Measurements from ENCODE around the gene STC2. TPM values are rescaled to one million over a fixed set of nuclear protein-coding genes. Genes with fewer than 3 reads are reported as not detected.
"Not testable (repeated sequence)": the region's sequence is repeated elsewhere in the genome, so short reads cannot be mapped to it uniquely, and the experiment has no call there.

The STC2 gene, protein sequence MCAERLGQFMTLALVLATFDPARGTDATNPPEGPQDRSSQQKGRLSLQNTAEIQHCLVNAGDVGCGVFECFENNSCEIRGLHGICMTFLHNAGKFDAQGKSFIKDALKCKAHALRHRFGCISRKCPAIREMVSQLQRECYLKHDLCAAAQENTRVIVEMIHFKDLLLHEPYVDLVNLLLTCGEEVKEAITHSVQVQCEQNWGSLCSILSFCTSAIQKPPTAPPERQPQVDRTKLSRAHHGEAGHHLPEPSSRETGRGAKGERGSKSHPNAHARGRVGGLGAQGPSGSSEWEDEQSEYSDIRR
- 114 TPM in 2 replicates for total RNA-seq (2014; rRNA removed; shearing (Covaris generic))

DNA sequence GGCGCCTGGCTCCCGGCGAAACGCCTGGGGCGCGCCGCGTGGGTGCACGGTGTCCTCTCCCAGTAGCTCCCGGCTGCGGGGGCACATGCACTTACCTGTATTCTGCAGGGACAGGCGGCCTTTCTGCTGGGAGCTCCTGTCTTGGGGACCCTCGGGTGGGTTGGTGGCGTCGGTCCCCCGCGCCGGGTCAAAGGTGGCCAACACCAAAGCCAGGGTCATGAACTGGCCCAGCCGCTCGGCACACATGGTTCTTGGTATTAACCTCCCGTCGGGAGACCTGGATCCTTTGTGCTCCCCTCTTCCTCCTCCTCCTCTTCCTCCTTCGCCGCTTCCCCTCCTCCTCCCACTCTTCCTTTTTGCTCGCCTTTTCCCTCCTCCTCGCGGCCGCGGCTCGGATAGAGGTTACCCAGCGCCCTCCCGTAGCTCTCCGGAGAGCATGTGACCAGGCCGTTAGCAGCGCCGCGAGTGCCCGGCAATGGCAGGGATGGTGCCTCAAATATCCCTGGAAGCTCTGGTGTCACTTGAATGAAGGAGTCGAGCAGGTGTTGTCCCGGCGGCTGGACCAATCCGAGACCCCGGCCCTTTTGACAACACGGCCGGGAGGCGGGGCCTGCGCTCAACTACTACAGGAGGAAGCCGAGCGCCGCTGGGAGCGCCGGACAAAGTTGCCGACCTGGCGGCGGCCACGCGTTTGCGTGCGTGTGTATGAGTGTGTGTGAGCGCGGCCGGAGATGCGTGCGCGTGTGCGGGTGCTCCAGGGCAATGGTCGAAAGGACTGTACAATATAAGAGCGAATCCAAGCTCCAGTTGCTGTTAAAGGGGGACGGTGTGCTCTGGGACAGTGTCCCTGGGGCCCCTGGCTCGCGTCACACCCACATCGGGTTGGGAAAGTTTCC lies at the start of gene STC2:
Gene STC2, minus strand, starts transcription at position 467 of the 896 bp plus-strand sequence. Its CDS starts 221 bp downstream, at position 246.
- H3K4me1 ChIP-seq: 0 out of 2 replicates have a peak, but pooled peaks cover 7% of the 10 kb centered on the region
- peak within 1 kb of the TSS; percentile 78 for H3K27ac ChIP-seq
- peaks cover 45% of the 10 kb centered on the region for H3K36me3 ChIP-seq
- H3K27me3 ChIP-seq: no peaks in the 10 kb centered on the region
- H3K4me3 ChIP-seq: peak within 1 kb of the TSS; percentile 86
- peak; percentile 99 for DNase-seq
- no peaks in the 10 kb centered on the region for H3K9me3 ChIP-seq (replicated peaks)

DNA sequence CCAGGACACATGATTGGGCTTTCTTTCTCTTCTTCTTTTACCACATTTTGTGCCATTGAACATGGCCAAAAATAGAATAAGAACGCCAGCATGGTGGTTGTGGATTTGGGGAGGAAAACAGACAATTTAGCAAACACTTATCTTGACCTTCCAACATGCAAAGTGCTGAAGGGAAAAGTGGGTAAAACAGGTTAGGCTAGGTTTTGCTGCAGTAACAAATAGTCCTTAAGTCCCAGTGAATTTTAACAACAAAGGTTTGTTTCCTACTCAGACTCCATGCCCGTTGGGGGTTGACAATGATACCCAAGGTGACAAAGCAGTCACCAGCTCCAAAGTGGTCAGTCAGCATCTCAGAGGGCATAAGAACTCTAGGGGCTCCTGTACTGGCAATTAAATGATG lies 43.2 kb upstream of the STC2 start:
- no peak for DNase-seq

DNA sequence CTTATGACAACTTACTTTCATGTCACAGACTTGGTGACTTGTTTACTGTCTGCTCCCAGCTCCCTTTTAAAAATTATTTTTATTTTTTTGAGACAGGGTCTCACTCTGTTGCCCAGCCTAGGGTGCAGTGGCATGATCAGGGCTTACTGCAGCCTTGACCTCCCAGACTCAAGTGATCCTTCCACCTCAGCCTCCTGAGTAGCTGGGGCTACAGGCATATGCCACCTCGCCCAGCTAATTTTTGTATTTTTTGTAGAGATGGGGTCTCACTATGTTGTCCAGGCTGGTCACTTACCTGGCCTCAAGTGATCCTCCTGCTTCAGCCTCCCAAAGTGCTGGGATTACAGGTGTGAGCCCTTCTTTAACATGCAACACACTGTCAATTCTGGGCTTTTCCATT lies 35.2 kb upstream of the STC2 start:
- H3K9me3 ChIP-seq (replicated peaks); DNase-seq; H3K27ac ChIP-seq; H3K36me3 ChIP-seq; H3K27me3 ChIP-seq; H3K4me3 ChIP-seq; H3K4me1 ChIP-seq: not testable (repeated sequence)

More for the DNA sequence above, 43.2 kb upstream of the STC2 start:
- H3K4me1 ChIP-seq: no peaks in the 10 kb centered on the region; the same call in 1 of the 2 replicates
- no peaks in the 10 kb centered on the region for H3K27me3 ChIP-seq
- H3K36me3 ChIP-seq: no peaks in the 10 kb centered on the region
- H3K9me3 ChIP-seq (replicated peaks): peaks cover 9% of the 10 kb centered on the region
- H3K27ac ChIP-seq: no peak overlapping the region
- no peak overlapping the region for H3K4me3 ChIP-seq

DNA sequence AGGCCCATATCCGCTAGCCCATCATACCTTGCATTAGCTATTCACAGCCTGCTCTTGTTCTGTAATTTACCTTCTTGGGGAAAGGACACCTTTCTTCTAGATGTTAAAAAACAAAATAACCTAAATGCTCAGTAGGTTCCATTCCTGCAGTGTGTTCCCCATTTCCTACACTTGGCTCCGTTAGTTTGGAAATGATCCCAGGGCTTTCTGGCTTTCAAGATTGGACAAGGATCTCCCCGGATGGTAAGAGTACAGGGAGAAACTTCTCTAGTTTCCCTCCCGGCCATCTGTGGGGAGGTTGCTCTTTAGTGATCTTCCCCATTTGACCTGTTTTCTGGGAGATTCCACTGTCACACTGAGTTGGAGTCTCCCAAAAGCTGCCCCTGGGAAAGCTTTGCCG lies 27.3 kb upstream of the STC2 start:
- Histone ChIP-seq H3K4me3 (no peak overlapping the region), H3K27me3 (peaks cover 8% of the 10 kb centered on the region; the same call in 1 of the 2 replicates), H3K4me1 (no peaks in the 10 kb centered on the region), H3K36me3 (no peaks in the 10 kb centered on the region), H3K27ac (no peak overlapping the region), H3K9me3 (replicated peaks) (peaks cover 7% of the 10 kb centered on the region; the same call in 1 of the 2 replicates)
- no peak for DNase-seq

DNA sequence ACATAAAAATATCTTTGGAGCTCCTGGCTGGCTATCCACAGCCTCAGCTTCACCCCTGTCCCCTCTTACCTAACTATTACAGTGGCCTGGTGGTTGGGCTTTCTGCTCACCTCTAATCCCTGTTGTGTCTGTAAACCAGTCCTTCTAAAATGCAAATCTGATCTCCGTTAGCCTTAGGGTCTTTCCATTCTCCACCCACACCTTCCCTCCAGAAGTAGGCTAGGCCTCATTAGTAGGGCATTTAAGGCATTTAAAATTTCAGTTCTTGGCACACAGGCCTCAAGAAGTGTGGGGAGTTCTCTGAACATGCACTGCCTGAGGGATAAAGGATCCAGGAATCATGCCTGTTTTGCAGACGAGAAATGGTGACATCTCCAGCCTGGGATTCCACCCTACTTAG lies 26.4 kb upstream of the STC2 start:
- Histone ChIP-seq H3K27ac (no peak overlapping the region), H3K4me3 (no peak overlapping the region), H3K27me3 (peaks cover 8% of the 10 kb centered on the region; the same call in 1 of the 2 replicates), H3K4me1 (no peaks in the 10 kb centered on the region), H3K9me3 (replicated peaks) (peaks cover 7% of the 10 kb centered on the region; the same call in 1 of the 2 replicates), H3K36me3 (no peaks in the 10 kb centered on the region)
- DNase-seq: no peak

DNA sequence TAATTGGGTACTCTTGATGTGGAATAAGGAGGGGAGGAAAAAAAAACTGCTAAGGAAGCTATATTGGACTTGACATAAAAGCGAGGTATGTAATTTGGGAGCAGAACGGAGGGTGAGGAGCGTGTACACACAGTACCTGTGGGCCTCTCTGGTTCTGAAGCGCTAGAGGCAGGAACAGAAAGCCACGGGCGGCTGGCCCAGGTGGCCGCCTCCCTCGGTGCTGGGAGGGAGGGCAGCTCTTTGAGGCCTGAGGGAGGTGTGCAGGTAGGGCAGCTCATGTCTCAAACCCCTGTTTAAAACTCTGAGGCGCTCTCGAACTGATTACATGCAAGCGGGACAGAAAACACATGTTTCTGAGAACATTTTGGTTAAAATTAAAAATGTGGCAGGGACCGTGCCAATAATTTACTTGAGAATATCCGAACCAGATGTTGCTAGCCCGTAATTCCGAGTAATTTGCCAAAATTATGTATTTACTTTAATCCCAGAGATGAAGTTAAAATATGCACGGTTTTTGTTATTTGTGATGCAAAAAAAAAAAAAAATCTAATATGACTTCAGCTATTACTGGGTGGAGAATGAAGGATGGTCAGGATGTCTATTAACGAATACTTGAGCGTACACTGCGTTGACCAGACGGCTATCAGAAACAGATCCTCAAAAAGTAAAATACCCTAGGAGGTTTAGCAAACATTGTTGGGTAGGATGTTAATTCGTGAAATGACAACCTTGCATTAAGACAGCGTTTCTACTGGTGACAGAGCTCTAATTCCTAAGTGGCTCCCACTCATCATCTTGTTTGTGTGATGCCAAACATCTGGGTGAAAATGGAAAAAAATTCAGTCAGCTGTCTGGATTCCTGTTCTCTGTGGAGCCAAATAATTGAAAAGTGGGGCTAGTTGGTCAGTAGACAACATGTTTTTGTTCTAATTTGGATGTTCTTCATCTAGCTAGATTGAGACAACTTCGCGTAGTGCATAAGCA lies 24.4 kb upstream of the STC2 start:
- no peak for DNase-seq
- H3K27me3 ChIP-seq: peaks cover 5% of the 10 kb centered on the region; the same call in 1 of the 2 replicates
- no peak overlapping the region for H3K27ac ChIP-seq

DNA sequence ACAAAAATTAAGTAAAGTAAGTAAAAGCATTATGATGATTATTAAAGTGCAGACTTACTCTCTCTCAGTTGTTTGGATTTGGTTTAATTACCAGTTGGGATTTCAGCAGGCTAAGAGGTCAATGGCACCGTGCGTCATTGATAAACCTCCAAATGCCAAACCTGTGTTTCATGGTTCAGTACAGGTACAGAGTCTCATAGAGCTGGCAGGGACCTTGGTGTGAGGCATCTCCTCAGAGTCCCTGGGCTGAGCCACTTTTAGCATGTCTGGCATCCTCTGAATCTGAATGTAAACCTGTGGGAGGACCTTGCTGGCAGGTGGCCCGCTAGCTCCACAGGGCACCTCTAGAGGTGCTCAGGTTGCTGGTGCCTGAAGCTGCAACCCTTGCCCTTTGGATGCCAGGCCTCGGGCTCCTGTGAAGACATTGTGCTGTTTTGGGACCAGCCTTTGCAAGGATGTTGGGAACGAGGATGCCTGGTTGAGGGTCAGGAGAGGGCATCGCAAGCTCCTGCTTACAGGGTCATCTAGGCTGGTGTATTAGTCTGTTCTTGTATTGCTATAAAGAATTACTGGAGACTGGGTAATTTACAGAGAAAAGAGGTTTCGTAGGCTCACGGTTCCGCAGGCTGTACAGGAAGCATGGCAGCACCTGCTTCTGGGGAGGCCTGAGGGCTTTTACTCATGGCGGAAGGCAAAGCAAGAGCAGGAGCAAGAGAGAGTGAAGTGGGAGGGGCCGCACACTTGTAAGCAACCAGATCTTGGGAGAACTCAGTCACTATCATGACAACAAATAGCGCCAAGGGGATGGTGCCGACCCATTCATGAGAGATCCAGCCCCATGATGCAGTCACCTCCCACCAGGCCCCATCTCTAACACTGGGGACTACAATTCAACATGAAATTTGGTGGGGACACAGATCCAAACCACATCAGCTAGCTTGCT lies 14.9 kb upstream of the STC2 start:
- no peak overlapping the region for H3K4me3 ChIP-seq
- H3K9me3 ChIP-seq (replicated peaks): no peaks in the 10 kb centered on the region
- no peaks in the 10 kb centered on the region for H3K27me3 ChIP-seq
- H3K4me1 ChIP-seq: 0 out of 2 replicates have a peak, but pooled peaks cover 11% of the 10 kb centered on the region
- no peak overlapping the region for H3K27ac ChIP-seq
- DNase-seq: no peak
- no peaks in the 10 kb centered on the region for H3K36me3 ChIP-seq

More for the DNA sequence above, 24.4 kb upstream of the STC2 start:
- Histone ChIP-seq H3K36me3 (no peaks in the 10 kb centered on the region), H3K4me1 (no peaks in the 10 kb centered on the region), H3K4me3 (no peak overlapping the region), H3K9me3 (replicated peaks) (peaks cover 11% of the 10 kb centered on the region)

DNA sequence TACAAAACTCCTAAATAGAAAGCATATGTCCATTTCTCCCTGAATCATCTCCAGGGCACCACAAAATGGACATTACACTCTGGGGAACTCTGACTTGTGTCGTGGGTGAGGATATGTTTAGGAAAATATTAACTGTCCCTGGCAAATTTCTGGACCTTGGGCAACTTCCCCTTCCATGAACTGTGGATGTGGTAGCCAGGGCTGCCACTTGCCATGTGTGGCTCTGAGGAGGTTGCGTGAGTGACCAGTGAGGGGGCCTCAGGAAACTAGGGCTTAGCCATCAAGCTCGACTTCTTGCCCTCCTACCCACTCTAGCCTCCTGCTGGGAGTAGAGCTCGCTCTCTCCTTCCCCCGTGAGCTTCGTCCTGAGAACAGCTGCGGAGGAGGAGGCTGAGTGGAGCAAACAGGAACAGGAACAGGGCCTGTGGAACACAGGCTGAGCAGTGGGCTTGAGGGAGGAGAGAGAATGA lies 13.8 kb upstream of the STC2 start:
- no peaks in the 10 kb centered on the region for H3K27me3 ChIP-seq
- H3K4me1 ChIP-seq: 0 out of 2 replicates have a peak, but pooled peaks cover 11% of the 10 kb centered on the region
- no peaks in the 10 kb centered on the region for H3K36me3 ChIP-seq
- DNase-seq: peak; percentile 53 to 73
- H3K27ac ChIP-seq: no peak overlapping the region
- no peak overlapping the region for H3K4me3 ChIP-seq
- H3K9me3 ChIP-seq (replicated peaks): no peaks in the 10 kb centered on the region

DNA sequence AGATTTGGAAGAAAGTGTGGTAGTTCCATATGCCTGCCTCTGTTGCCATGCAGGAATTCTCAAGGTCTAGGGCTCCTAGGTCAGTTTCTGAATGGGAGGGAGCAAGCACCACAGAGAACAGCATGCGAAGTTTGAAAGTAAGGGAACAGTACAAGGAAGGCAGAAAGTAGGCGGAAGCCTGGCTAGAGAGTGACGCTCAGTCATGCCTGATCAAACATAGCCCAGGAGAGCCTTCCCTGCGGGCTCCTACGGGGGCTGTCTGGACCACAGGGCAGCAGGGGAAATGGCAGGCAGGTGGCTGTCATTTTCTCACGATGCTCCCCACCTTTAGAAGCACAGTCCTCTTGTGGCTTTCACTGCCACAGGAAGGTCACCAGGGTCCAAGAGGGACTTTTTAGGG lies 12.8 kb upstream of the STC2 start:
- H3K27ac ChIP-seq: no peak overlapping the region

DNA sequence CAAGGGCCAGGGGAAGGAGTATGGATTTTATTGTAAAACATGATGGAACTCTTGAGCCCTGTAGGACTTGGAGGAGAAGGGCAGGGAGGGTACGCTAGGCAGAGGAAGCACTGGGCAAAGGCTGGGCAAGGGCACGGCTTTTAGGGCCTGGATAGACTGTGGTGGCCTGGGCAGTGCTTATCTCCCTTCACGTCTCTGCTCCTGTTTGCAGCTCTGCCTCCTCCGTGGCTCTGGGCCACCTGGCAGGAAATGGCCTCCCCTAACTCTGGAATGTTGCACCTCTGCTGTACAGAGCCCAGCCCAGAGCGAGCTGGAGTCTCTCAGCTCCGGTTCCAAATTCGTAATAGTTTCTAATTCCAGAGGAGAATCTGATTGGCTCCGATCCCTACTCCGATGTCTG lies 12.2 kb upstream of the STC2 start:
- H3K9me3 ChIP-seq (replicated peaks): no peaks in the 10 kb centered on the region
- H3K27me3 ChIP-seq: no peaks in the 10 kb centered on the region
- H3K27ac ChIP-seq: no peak overlapping the region
- DNase-seq: no peak
- H3K36me3 ChIP-seq: no peaks in the 10 kb centered on the region
- H3K4me1 ChIP-seq: 0 out of 2 replicates have a peak, but pooled peaks cover 11% of the 10 kb centered on the region
- no peak overlapping the region for H3K4me3 ChIP-seq

More for the DNA sequence above, 12.8 kb upstream of the STC2 start:
- H3K9me3 ChIP-seq (replicated peaks): no peaks in the 10 kb centered on the region
- H3K4me1 ChIP-seq: 0 out of 2 replicates have a peak, but pooled peaks cover 11% of the 10 kb centered on the region
- H3K36me3 ChIP-seq: no peaks in the 10 kb centered on the region
- no peak overlapping the region for H3K4me3 ChIP-seq
- no peak for DNase-seq
- H3K27me3 ChIP-seq: no peaks in the 10 kb centered on the region

DNA sequence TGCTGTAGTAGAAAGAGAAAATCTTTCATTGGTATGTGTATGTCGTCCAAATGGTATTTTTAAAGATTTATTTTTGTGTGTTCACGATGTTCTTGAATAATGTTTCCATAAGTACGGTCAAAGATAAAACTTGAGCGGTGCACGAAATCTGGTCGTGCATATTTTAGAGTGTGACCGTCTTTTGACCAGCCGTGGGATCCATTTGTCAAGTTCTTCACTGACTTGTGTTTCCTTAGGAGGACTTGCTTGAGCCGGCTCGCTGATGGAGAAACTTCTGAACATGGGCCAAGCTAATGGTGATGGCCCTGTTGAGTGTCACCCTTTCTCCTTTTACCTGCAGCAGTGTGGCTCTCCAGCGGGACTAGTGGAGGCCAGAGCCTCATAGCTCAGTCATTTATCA lies 11.1 kb upstream of the STC2 start:
- H3K36me3 ChIP-seq: no peaks in the 10 kb centered on the region
- no peak overlapping the region for H3K27ac ChIP-seq
- H3K9me3 ChIP-seq (replicated peaks): no peaks in the 10 kb centered on the region
- no peak for DNase-seq
- no peaks in the 10 kb centered on the region for H3K27me3 ChIP-seq
- peaks cover 19% of the 10 kb centered on the region; the same call in 1 of the 2 replicates for H3K4me1 ChIP-seq
- H3K4me3 ChIP-seq: no peak overlapping the region

DNA sequence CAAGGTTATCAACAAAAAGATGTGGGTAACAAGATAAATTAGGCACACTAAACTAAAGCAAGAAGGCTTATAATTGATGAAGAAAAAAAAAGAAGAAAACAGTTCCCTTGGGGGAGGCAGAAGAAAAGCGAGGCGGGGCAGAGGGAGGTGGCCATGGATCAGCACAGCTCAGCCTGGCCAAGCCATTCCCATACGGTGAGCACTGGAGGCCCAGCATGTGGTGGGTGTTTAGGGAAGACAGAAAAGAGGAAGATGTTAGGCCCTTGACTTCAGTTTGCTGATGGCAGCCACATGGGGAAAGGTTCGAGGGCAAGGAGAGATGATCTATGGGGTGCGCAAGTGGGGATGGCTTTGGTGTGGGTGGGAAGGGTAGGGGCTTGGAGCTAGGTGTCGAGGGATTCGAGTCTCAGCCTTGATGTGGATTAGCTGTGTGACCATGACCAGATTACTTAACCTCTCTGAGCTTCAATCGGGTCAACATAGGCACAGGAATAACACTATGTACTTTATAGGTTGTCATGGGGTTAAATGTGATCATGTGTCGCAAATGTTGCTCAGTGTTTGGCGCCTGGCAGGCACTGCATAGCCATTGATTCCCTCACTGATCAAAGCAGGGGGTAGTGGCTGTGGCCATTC lies 10.3 kb upstream of the STC2 start:
- Histone ChIP-seq H3K27ac (no peak overlapping the region), H3K4me3 (no peak overlapping the region), H3K9me3 (replicated peaks) (no peaks in the 10 kb centered on the region), H3K4me1 (peaks cover 23% of the 10 kb centered on the region), H3K27me3 (no peaks in the 10 kb centered on the region), H3K36me3 (no peaks in the 10 kb centered on the region)
- no peak for DNase-seq

DNA sequence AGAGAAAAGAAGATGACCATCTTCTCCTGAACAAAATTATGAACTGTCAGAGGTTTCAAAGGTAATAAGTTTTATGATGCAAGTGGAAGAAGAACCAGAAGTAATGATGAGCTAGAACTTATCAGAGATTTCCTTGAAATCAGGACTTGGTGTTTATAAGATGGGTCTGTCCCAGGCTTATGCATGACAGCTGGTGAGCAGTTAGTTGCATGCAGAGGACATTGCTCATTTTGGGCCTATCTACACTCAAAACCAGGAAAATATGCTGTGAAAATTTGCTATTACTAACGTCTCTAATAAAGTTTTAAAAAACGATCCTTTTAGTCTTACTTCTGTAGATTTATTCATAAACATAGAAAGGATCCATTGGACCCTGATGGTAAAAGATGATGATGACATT lies 6.6 kb upstream of the STC2 start:
- Histone ChIP-seq H3K27me3 (no peaks in the 10 kb centered on the region), H3K27ac (no peak overlapping the region), H3K4me1 (peaks cover 12% of the 10 kb centered on the region), H3K9me3 (replicated peaks) (no peaks in the 10 kb centered on the region), H3K36me3 (no peaks in the 10 kb centered on the region), H3K4me3 (no peak overlapping the region)
- DNase-seq: no peak
